Lung (tissue), 12 donors: Measurements from ENCODE around the gene CAMK4. TPM values are rescaled to one million over a fixed set of nuclear protein-coding genes. Genes with fewer than 3 reads are reported as not detected.
A peak's percentile ranks its signal among the peaks of the same experiment; 100 is the strongest.

Source experiments
- ATAC-seq: fragments of 200-7000 bp; cut with Tn5 transposase; one replicate; pipeline ENCODE4 v1.9.1; 2020; ENCODE audit warnings: moderate number of reproducible peaks; ENCODE audit not compliant: insufficient read depth, low FRiP score
- DNase-seq, 3 donors: peaks; one replicate each; pipeline ENCODE4 v3.0.0-alpha.2; 2013 to 2017
- H3K27ac ChIP-seq, 2 donors: one replicate each; pipeline ENCODE4 v1.5.1; 2013; ENCODE audit warnings: mild to moderate bottlenecking in 2 of 2, moderate library complexity in 2 of 2, control low read depth in 1 of 2, inconsistent platforms in 1 of 2, low read depth in 1 of 2, low read length in 1 of 2
- H3K27me3 ChIP-seq, 3 donors: one replicate each; pipeline ENCODE4 v1.5.1; 2013; ENCODE audit warnings: low read length in 2 of 3; ENCODE audit not compliant: control insufficient read depth in 3 of 3, insufficient read depth in 3 of 3
- H3K36me3 ChIP-seq, 4 donors: one replicate each; pipeline ENCODE4 v1.5.1; 2013; ENCODE audit warnings: low read length in 4 of 4, mild to moderate bottlenecking in 1 of 4, moderate library complexity in 1 of 4; ENCODE audit not compliant: control insufficient read depth in 4 of 4, insufficient read depth in 4 of 4
- H3K4me1 ChIP-seq, 5 donors: one replicate each; pipeline ENCODE4 v1.5.1; 2013; ENCODE audit warnings: low read length in 5 of 5, mild to moderate bottlenecking in 2 of 5, moderate library complexity in 1 of 5; ENCODE audit not compliant: control insufficient read depth in 5 of 5, insufficient read depth in 5 of 5
- H3K4me3 ChIP-seq: one replicate; pipeline ENCODE4 v1.5.1; 2013; ENCODE audit warnings: mild to moderate bottlenecking, control low read depth, moderate library complexity
- H3K9ac ChIP-seq, 2 donors: one replicate each; pipeline ENCODE4 v1.5.1; 2013; ENCODE audit warnings: low read length in 2 of 2, control low read depth in 1 of 2; ENCODE audit not compliant: insufficient read depth in 1 of 2
- H3K9me3 ChIP-seq, 4 donors: one replicate each; pipeline ENCODE4 v1.5.1; 2013; ENCODE audit warnings: low read length in 3 of 4, mild to moderate bottlenecking in 1 of 4, moderate library complexity in 1 of 4; ENCODE audit not compliant: control insufficient read depth in 4 of 4, insufficient read depth in 3 of 4
- WGBS, 2 donors: extraction: QIAGEN DNeasy Blood & Tissue Kit; methylation state at CpG; one replicate each; pipeline ENCODE4 v1.1.7; 2013; 5-methylcytosine and 5-hydroxymethylcytosine counted together
- polyA plus RNA-seq, 2 donors: library from polyadenylated mRNA; stranded (reverse); fragments of 200-250 nt; gene quantifications; one replicate each; pipeline ENCODE4 v1.2.1, GENCODE V29; 2013
- total RNA-seq, 2 donors: library from RNA; depleted of rRNA in 1 of 2; stranded (reverse); fragments of >200 nt in 1 of 2; gene quantifications; one replicate each; pipeline ENCODE4 v1.2.1, GENCODE V29; 2014 to 2021
- TF ChIP-seq, protein P1 (sequence below): IDR thresholded peaks from 2 replicates; pipeline ENCODE4 v1.5.1; 2012; ENCODE audit warnings: mild to moderate bottlenecking; ENCODE audit errors: control extremely low read depth, extremely low read depth
- donor health status: control.
- donor health status: control.
- donor health status: Bipolar disorder and iron deficiency.
- donor health status: healthy.
- donor health status: DM: yes; HTN: yes; CAD: no.

Gene CAMK4
- total and polyA plus RNA-seq, 4 donors: 0.18 to 27.7 (median 0.73) TPM

DNA sequence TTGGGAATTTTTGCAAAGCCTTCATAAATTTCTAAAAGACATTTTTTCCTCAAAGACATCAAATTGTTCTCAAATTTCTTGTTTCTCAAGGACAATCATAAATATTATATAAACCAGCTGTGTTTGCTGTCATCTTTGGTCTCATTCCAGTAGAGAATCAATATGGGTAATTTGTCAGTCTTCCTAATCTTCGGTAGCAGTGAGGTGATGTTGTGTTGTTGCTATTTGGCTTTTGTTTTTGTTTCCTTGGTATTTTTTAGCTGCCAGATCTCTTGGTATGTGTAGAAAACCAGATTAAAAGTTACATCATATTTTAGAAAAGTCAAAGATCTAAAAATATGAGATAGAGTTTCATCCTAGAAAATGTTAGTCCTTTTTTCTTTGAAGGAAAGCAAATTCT lies 87.5 kb downstream of the CAMK4 start:
- DNase-seq: peak in 1 of 3 donors; percentile 18
- Histone ChIP-seq H3K27ac (no peak overlapping the region), H3K4me1 (peaks cover 0 to 6% (median 0%) of the 10 kb centered on the region in 5 donors), H3K4me3 (no peak overlapping the region), H3K36me3 (no peaks in the 10 kb centered on the region), H3K9ac (no peak overlapping the region), H3K9me3 (no peaks in the 10 kb centered on the region), H3K27me3 (no peaks in the 10 kb centered on the region)
- ATAC-seq: no peak
- WGBS, 2 donors: 77 to 79% methylated on average over 1 of the region's 1 CpG
- TF ChIP-seq, protein P1, sequence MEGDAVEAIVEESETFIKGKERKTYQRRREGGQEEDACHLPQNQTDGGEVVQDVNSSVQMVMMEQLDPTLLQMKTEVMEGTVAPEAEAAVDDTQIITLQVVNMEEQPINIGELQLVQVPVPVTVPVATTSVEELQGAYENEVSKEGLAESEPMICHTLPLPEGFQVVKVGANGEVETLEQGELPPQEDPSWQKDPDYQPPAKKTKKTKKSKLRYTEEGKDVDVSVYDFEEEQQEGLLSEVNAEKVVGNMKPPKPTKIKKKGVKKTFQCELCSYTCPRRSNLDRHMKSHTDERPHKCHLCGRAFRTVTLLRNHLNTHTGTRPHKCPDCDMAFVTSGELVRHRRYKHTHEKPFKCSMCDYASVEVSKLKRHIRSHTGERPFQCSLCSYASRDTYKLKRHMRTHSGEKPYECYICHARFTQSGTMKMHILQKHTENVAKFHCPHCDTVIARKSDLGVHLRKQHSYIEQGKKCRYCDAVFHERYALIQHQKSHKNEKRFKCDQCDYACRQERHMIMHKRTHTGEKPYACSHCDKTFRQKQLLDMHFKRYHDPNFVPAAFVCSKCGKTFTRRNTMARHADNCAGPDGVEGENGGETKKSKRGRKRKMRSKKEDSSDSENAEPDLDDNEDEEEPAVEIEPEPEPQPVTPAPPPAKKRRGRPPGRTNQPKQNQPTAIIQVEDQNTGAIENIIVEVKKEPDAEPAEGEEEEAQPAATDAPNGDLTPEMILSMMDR: no peak

GRCh38 chr5:111313017-111313724 lies 89.0 kb downstream of the CAMK4 start:
- H3K36me3 ChIP-seq: no peaks in the 10 kb centered on the region
- H3K9me3 ChIP-seq: no peaks in the 10 kb centered on the region
- H3K4me1 ChIP-seq: peaks cover 0 to 6% (median 0%) of the 10 kb centered on the region in 5 donors
- no peak overlapping the region for H3K4me3 ChIP-seq
- no peak overlapping the region for H3K9ac ChIP-seq
- TF ChIP-seq, protein P1: no peak
- ATAC-seq (no peak), DNase-seq (no peak)
- 66 to 74% methylated on average over 2 of the region's 2 CpGs for WGBS, 2 donors
- no peak overlapping the region for H3K27ac ChIP-seq
- no peaks in the 10 kb centered on the region for H3K27me3 ChIP-seq

DNA sequence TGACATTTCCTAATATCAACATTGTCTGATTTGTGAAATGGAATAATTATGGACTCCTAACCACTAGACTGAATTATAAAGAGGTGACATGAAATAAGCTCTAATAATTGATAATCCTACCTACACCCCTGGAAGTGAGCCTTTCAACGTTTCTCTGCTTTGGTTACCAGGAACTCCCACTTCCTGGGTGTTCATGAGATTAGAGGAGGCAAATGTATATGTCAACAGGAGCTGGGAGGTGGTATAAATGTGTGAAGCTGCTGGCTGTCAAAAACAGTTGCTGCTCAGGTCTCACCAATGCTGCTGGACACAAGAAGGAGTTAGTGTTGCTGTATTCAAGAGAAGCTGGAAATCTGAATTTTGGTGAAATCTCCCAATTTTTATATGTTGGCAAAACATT lies 96.8 kb downstream of the CAMK4 start:
- DNase-seq (no peak), ATAC-seq (no peak)
- no peaks in the 10 kb centered on the region for H3K9me3 ChIP-seq
- H3K27me3 ChIP-seq: no peaks in the 10 kb centered on the region
- peaks cover 0 to 3% (median 0%) of the 10 kb centered on the region in 5 donors for H3K4me1 ChIP-seq
- TF ChIP-seq, protein P1: no peak
- no peak overlapping the region for H3K27ac ChIP-seq
- H3K9ac ChIP-seq: no peak overlapping the region
- H3K36me3 ChIP-seq: no peaks in the 10 kb centered on the region
- 15 to 17% methylated on average over 1 of the region's 1 CpG for WGBS, 2 donors
- no peak overlapping the region for H3K4me3 ChIP-seq

GRCh38 chr5:111321376-111321775 lies 97.2 kb downstream of the CAMK4 start:
- H3K27ac ChIP-seq: no peak overlapping the region
- H3K4me3 ChIP-seq: no peak overlapping the region
- H3K9ac ChIP-seq: no peak overlapping the region
- H3K4me1 ChIP-seq: peaks cover 0 to 3% (median 0%) of the 10 kb centered on the region in 5 donors
- peak in 2 of 3 donors; percentile 63 to 77 for DNase-seq
- ATAC-seq: no peak
- no peaks in the 10 kb centered on the region for H3K36me3 ChIP-seq
- no peaks in the 10 kb centered on the region for H3K27me3 ChIP-seq
- no peaks in the 10 kb centered on the region for H3K9me3 ChIP-seq
- TF ChIP-seq, protein P1: no peak
